ENCODE measurements around the gene FCRL4. TPM values are rescaled to one million over a fixed set of nuclear protein-coding genes. Genes with fewer than 3 reads are reported as not detected.

FCRL4 gene
- total and polyA plus RNA-seq, 10 of the 15 experiments (the other 5 are each of a cell fraction or from before 2014, with no cell fraction given) = 0.09 to 0.44 (median 0.26) TPM; not detected in 1

DNA sequence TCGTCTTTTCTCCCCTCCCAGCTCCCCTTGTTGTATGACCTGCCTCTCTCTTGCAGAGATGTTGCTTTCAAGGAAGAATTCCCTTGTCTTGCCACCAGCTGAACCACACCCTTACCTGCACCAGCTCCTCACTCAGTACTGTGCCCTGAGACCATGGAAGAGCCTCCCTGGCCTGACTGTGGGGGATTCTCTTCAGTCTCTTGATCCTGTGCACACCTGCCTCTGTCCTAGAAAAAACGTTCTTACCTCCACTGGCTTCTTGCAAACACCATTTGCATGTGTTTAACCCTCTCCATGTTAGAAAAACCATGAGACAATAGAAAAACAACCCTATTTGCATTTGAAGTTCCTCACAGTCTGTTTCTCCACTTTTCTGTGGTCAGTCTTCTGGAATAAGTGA lies 43.3 kb upstream of the FCRL4 start (continued):
- TF ChIP-seq, protein P1, sequence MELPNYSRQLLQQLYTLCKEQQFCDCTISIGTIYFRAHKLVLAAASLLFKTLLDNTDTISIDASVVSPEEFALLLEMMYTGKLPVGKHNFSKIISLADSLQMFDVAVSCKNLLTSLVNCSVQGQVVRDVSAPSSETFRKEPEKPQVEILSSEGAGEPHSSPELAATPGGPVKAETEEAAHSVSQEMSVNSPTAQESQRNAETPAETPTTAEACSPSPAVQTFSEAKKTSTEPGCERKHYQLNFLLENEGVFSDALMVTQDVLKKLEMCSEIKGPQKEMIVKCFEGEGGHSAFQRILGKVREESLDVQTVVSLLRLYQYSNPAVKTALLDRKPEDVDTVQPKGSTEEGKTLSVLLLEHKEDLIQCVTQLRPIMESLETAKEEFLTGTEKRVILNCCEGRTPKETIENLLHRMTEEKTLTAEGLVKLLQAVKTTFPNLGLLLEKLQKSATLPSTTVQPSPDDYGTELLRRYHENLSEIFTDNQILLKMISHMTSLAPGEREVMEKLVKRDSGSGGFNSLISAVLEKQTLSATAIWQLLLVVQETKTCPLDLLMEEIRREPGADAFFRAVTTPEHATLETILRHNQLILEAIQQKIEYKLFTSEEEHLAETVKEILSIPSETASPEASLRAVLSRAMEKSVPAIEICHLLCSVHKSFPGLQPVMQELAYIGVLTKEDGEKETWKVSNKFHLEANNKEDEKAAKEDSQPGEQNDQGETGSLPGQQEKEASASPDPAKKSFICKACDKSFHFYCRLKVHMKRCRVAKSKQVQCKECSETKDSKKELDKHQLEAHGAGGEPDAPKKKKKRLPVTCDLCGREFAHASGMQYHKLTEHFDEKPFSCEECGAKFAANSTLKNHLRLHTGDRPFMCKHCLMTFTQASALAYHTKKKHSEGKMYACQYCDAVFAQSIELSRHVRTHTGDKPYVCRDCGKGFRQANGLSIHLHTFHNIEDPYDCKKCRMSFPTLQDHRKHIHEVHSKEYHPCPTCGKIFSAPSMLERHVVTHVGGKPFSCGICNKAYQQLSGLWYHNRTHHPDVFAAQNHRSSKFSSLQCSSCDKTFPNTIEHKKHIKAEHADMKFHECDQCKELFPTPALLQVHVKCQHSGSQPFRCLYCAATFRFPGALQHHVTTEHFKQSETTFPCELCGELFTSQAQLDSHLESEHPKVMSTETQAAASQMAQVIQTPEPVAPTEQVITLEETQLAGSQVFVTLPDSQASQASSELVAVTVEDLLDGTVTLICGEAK (IDR thresholded peaks at IDR 0.05; ENCODE audit: borderline replicate concordance) = no peak
- TF ChIP-seq SREBF2 (IDR thresholded peaks at IDR 0.05; ENCODE audit: low read length) (no peak), RCOR1 (conservative IDR thresholded peaks at IDR 0.05; ENCODE audit: low read depth, low read length) (no peak), CBFB (IDR thresholded peaks at IDR 0.05; ENCODE audit: low read depth) (no peak)

DNA sequence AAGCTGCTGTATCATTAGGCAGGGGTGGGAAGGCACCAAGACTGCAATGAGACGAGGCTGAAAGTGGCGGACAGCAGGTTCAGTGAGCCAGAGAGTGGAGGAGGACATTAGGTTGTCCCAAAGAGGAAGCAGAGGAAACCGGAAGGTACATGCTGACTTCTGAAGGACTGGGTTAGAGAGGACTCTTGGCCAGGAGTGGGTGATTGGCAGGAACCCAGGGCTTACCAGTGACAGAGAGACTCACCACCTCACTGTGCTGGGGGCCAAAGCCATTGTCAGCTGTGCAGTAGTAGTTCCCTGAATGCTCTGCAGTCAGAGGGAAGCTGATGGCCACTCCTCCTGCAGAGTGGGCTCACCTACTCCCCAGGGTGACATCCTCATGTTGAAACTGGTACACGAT lies 41.9 kb upstream of the FCRL4 start:
- Histone ChIP-seq H3K9me3 (replicated peaks; ENCODE audit: control insufficient read depth, insufficient read depth, low read length) (no peaks in the 10 kb centered on the region; the same call in 2 of the 3 replicates), H3K4me2 (ENCODE audit: control insufficient read depth, insufficient read depth) (no peak overlapping the region), H3K4me1 (ENCODE audit: control insufficient read depth, insufficient read depth, low read length) (no peaks in the 10 kb centered on the region), H3K79me2 (ENCODE audit: control insufficient read depth, insufficient read depth, low read length) (no peaks in the 10 kb centered on the region), H3K27me3 (replicated peaks in 1 of 2; ENCODE audit: control insufficient read depth in 2 of 2, insufficient read depth in 2 of 2, low read length in 1 of 2) (peaks cover 3 to 9% of the 10 kb centered on the region in 2 experiments; a peak in 3 of 4 replicates), H3K9ac (ENCODE audit: control insufficient read depth, insufficient read depth, low read length) (no peak overlapping the region), H2AFZ (ENCODE audit: control insufficient read depth, low read depth, low read length) (no peak overlapping the region), H3K27ac (ENCODE audit: control insufficient read depth, insufficient read depth) (no peak overlapping the region), H3K4me3 (no peak overlapping the region), H3K36me3 (ENCODE audit: control insufficient read depth in 2 of 2, insufficient read depth in 2 of 2, low read length in 1 of 2) (no peaks in the 10 kb centered on the region), H4K20me1 (ENCODE audit: control insufficient read depth, insufficient read depth) (no peaks in the 10 kb centered on the region)
- CTCF ChIA-PET = interaction anchor here (0.5 to 1.2 kb wide), 3 partner anchors 13 to 59 kb away, joined by 3 to 5 read pairs (median 3); no protein-coding TSS in a partner anchor
- DNase-seq (ENCODE audit: low read depth, low spot score) (no peak), FAIRE-seq (no peak), ATAC-seq (no peak)
- in situ Hi-C loops (cut with MboI) = no loop called here
- no TSS peak for BruUV-seq (replicated peaks)
- WGBS (ENCODE audit: insufficient coverage, insufficient replicate concordance, low lambda C conversion rate, missing lambda C conversion rate) = 0% methylated on average over 4 of the region's 4 CpGs
- RAD21 ChIA-PET (ENCODE audit: unreplicated experiment) = no interaction called here
- POLR2A ChIA-PET = no interaction called here
- SMC1A ChIA-PET (ENCODE audit: uncharacterized antibody, unreplicated experiment) = interaction anchor here (0.6 to 1.1 kb wide), 2 partner anchors 30 to 1455 kb away, joined by 3 read pairs; no protein-coding TSS in a partner anchor
- intact Hi-C loops (cut with micrococcal nuclease; ENCODE audit: unreplicated experiment) = no loop called here
- TF ChIP-seq BHLHE40 (IDR thresholded peaks at IDR 0.05; ENCODE audit: borderline replicate concordance in 1 of 2, low read depth in 2 of 2, low read length in 1 of 2) = no peak
- TF ChIP-seq ZNF217 (IDR thresholded peaks at IDR 0.05) = no peak
- no peak for TF ChIP-seq RB1 (IDR thresholded peaks at IDR 0.05; ENCODE audit: borderline replicate concordance)
- no peak for TF ChIP-seq EED (IDR thresholded peaks at IDR 0.05; ENCODE audit: low read depth)
- TF ChIP-seq MYC (IDR thresholded peaks at IDR 0.05; ENCODE audit: insufficient read depth, insufficient read length, insufficient replicate concordance, low read length, severe bottlenecking) = no peak
- TF ChIP-seq KAT2A (conservative IDR thresholded peaks at IDR 0.05; ENCODE audit: control insufficient read depth, low read depth, low read length) = no peak
- no peak for TF ChIP-seq ETV6 (conservative IDR thresholded peaks at IDR 0.05 in 1 of 2, IDR thresholded peaks at IDR 0.05 in 1 of 2; ENCODE audit: borderline replicate concordance in 1 of 2, low read depth in 1 of 2)
- TF ChIP-seq YBX1 (IDR thresholded peaks at IDR 0.05) = no peak
- no peak for TF ChIP-seq CHD1 (IDR thresholded peaks at IDR 0.05; ENCODE audit: low read depth, low read length)
- TF ChIP-seq, protein P2, sequence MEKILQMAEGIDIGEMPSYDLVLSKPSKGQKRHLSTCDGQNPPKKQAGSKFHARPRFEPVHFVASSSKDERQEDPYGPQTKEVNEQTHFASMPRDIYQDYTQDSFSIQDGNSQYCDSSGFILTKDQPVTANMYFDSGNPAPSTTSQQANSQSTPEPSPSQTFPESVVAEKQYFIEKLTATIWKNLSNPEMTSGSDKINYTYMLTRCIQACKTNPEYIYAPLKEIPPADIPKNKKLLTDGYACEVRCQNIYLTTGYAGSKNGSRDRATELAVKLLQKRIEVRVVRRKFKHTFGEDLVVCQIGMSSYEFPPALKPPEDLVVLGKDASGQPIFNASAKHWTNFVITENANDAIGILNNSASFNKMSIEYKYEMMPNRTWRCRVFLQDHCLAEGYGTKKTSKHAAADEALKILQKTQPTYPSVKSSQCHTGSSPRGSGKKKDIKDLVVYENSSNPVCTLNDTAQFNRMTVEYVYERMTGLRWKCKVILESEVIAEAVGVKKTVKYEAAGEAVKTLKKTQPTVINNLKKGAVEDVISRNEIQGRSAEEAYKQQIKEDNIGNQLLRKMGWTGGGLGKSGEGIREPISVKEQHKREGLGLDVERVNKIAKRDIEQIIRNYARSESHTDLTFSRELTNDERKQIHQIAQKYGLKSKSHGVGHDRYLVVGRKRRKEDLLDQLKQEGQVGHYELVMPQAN (conservative IDR thresholded peaks at IDR 0.05) = no peak
- no peak for TF ChIP-seq ZNF384 (IDR thresholded peaks at IDR 0.05; ENCODE audit: borderline replicate concordance, low read depth, low read length)
- TF ChIP-seq CBFB (IDR thresholded peaks at IDR 0.05; ENCODE audit: low read depth) = no peak
- TF ChIP-seq CBX5 (IDR thresholded peaks at IDR 0.05; ENCODE audit: low read depth) = no peak
- TF ChIP-seq RAD21 (IDR thresholded peaks at IDR 0.05; ENCODE audit: insufficient read depth, low read depth, low read length) = no peak
- no peak for TF ChIP-seq IKZF1 (conservative IDR thresholded peaks at IDR 0.05)
